HepG2 (cell line): ENCODE measurements around the gene SAMD9L. TPM values are rescaled to one million over a fixed set of nuclear protein-coding genes. Genes with fewer than 3 reads are reported as not detected.

ENCODE experiments used
- ATAC-seq: fragments of 200-7000 bp; cut with Tn5 transposase; 3 replicates; pipeline ENCODE4 v1.9.1; 2020; ENCODE audit warnings: mild to moderate bottlenecking, moderate library complexity
- BruUV-seq: library from RNA; stranded (reverse); fragments of 400-500 nt; replicated peaks from 2 replicates; lab custom pipeline; 2021; lab: Mats Ljungman, UMichigan
- CTCF ChIA-PET: fragments of 300-600 bp; formaldehyde crosslinking; extraction: SDS; loops from one replicate; lab custom pipeline; 2021; ENCODE audit warnings: low total read pairs, inconsistent platforms, low intra/inter-chr PET ratio; lab: Yijun Ruan, JAX
- POLR2A ChIA-PET: fragments of 350-600 bp; sonication (Branson Sonifier 250); formaldehyde crosslinking; loops from one replicate; lab custom pipeline; 2020; ENCODE audit warnings: antibody characterized with exemption, inconsistent platforms; lab: Yijun Ruan, JAX
- DNase-seq: peaks from one replicate; pipeline ENCODE4 v3.0.0-alpha.2; 2015; ENCODE audit warnings: low spot score
- FAIRE-seq: peaks from 3 replicates; lab custom pipeline; 2011; peaks lifted over from hg19 to GRCh38; lab: Jason Lieb, UNC
- H2AFZ ChIP-seq: one replicate; pipeline ENCODE4 v1.6.1; 2011; ENCODE audit warnings: low read length, inconsistent platforms
- H3K27ac ChIP-seq: fragments of 300-600 bp; 3 replicates; pipeline ENCODE4 v1.8.0; 2011; ENCODE audit warnings: mixed run types, mild to moderate bottlenecking, mixed read lengths, low read length, inconsistent platforms; ENCODE audit not compliant: insufficient read depth; ENCODE audit errors: extremely low read length
- H3K27me3 ChIP-seq, 2 experiments: fragments of 200-600 bp in 1 of 2; 2 replicates in 1 of 2; 3 replicates in 1 of 2; pipeline versions ENCODE4 v1.6.0 to v1.8.0; 2011; ENCODE audit warnings: low read length in 2 of 2, mild to moderate bottlenecking in 2 of 2, moderate library complexity in 2 of 2, inconsistent platforms in 1 of 2; ENCODE audit not compliant: insufficient read depth in 2 of 2, control insufficient read depth in 1 of 2
- H3K36me3 ChIP-seq, 2 experiments: fragments of 200-600 bp in 1 of 2; replicated peaks in 1 of 2; 2 replicates in 1 of 2; 3 replicates in 1 of 2; pipeline versions ENCODE4 v1.5.1 to v1.8.0; 2011; ENCODE audit warnings: low read length in 2 of 2, inconsistent platforms in 1 of 2; ENCODE audit not compliant: insufficient read depth in 2 of 2, control insufficient read depth in 1 of 2
- H3K4me1 ChIP-seq: 2 replicates; pipeline ENCODE4 v1.5.1; 2012; ENCODE audit warnings: low read length, inconsistent platforms; ENCODE audit not compliant: insufficient read depth
- H3K4me2 ChIP-seq: 2 replicates; pipeline ENCODE4 v1.6.0; 2011; ENCODE audit warnings: low read depth, low read length, inconsistent platforms
- H3K4me3 ChIP-seq, 3 experiments: fragments of 200-600 bp in 1 of 3; sonication (generic), shearing (Covaris generic) in 1 of 3; replicated peaks in 1 of 3; 2 replicates each; pipeline ENCODE4 v1.5.1; 2011 to 2016; ENCODE audit warnings: low read length in 3 of 3, inconsistent platforms in 2 of 3, low read depth in 2 of 3, mild to moderate bottlenecking in 2 of 3, control low read depth in 1 of 3, mixed read lengths in 1 of 3; ENCODE audit not compliant: insufficient read depth in 1 of 3
- H3K79me2 ChIP-seq: one replicate; pipeline ENCODE4 v1.6.1; 2011; ENCODE audit warnings: low read length, inconsistent platforms; ENCODE audit not compliant: insufficient read depth
- H3K9ac ChIP-seq: 2 replicates; pipeline ENCODE4 v1.6.0; 2011; ENCODE audit warnings: mild to moderate bottlenecking, low read depth, low read length, inconsistent platforms; ENCODE audit not compliant: insufficient read depth
- H3K9me3 ChIP-seq: 2 replicates; pipeline ENCODE4 v1.5.1; 2012; ENCODE audit warnings: mild to moderate bottlenecking, low read length
- H4K20me1 ChIP-seq: 2 replicates; pipeline ENCODE4 v1.6.0; 2011; ENCODE audit warnings: inconsistent platforms, mild to moderate bottlenecking, low read length, moderate library complexity; ENCODE audit not compliant: insufficient read depth
- CREM ChIP-seq, 2 experiments: sonication (generic) in 1 of 2; formaldehyde crosslinking in 1 of 2; IDR thresholded peaks; 2 replicates each; pipeline versions ENCODE4 v1.4.0 to v1.6.1; 2016 to 2020; ENCODE audit warnings: antibody characterized with exemption in 1 of 2, mild to moderate bottlenecking in 1 of 2, missing genetic modification reagents in 1 of 2
- FOXK2 ChIP-seq: fragments of 450-650 bp; IDR thresholded peaks from 2 replicates; pipeline ENCODE4 v1.6.1; 2016
- GABPA ChIP-seq, 2 experiments: IDR thresholded peaks; 2 replicates each; pipeline ENCODE4 v1.6.1; 2011 to 2016; ENCODE audit warnings: low read depth in 2 of 2, low read length in 1 of 2, missing biosample characterization in 1 of 2, missing genetic modification characterization in 1 of 2
- HNF4A ChIP-seq: sonication (generic); formaldehyde crosslinking; IDR thresholded peaks from 2 replicates; pipeline ENCODE4 v1.4.0; 2020; ENCODE audit warnings: missing genetic modification reagents
- IRF2 ChIP-seq: IDR thresholded peaks from 2 replicates; pipeline ENCODE4 v1.6.1; 2018; ENCODE audit warnings: missing genetic modification reagents, missing compliant biosample characterization
- KAT8 ChIP-seq: IDR thresholded peaks from 2 replicates; pipeline ENCODE4 v1.6.1; 2016; ENCODE audit warnings: missing genetic modification reagents, missing compliant biosample characterization
- NFYB ChIP-seq: sonication (generic); formaldehyde crosslinking; IDR thresholded peaks from 2 replicates; pipeline ENCODE4 v1.4.0; 2020; ENCODE audit warnings: missing genetic modification reagents
- NFYC ChIP-seq: IDR thresholded peaks from 2 replicates; pipeline ENCODE4 v1.6.1; 2016; ENCODE audit warnings: missing genetic modification reagents, missing compliant biosample characterization
- THAP11 ChIP-seq: IDR thresholded peaks from 2 replicates; pipeline ENCODE4 v1.6.1; 2016; ENCODE audit warnings: missing biosample characterization, missing genetic modification reagents
- ZNF121 ChIP-seq: sonication (generic); formaldehyde crosslinking; IDR thresholded peaks from 2 replicates; pipeline ENCODE4 v1.5.0; 2020; ENCODE audit warnings: mild to moderate bottlenecking, missing genetic modification reagents
- ZNF282 ChIP-seq: fragments of 450-650 bp; IDR thresholded peaks from 2 replicates; pipeline ENCODE4 v1.6.1; 2018; ENCODE audit not compliant: partially characterized antibody
- WGBS: methylation state at CpG from one replicate; pipeline ENCODE4 v1.1.6; 2017; ENCODE audit warnings: low lambda C conversion rate; 5-methylcytosine and 5-hydroxymethylcytosine counted together
- in situ Hi-C: cut with HindIII; loops from 2 replicates; pipeline ENCODE4 v1.10.0; 2017; ENCODE audit warnings: low pct_unique_long_range_greater_than_20kb; ENCODE audit not compliant: extremely low pct_ligation_motif_present
- intact Hi-C: fragments of 100-400 bp; cut with micrococcal nuclease; formaldehyde crosslinking; loops from one replicate; pipeline ENCODE4 v1.10.0; 2022; ENCODE audit not compliant: unreplicated experiment
- polyA plus RNA-seq, 8 experiments: library from polyadenylated mRNA; depleted of rRNA in 3 of 8; stranded (reverse) in 7 of 8; unstranded in 1 of 8; fragments of >200 nt; fragmentation: Illumina TruSeq in 4 of 8; extraction: Trizol in 4 of 8; gene quantifications; 2 replicates each; pipeline versions ENCODE4 v1.2.1 to v1.2.3, GENCODE V29; 2011 to 2016; ENCODE audit warnings: low read depth in 4 of 8, missing spikeins in 1 of 8, mixed read lengths in 1 of 8; ENCODE audit not compliant: insufficient read depth in 1 of 8
- total RNA-seq, 5 experiments: library from RNA; depleted of rRNA; stranded (reverse); fragments of >200 nt; fragmentation: Illumina TruSeq; extraction: Trizol; gene quantifications; 2 replicates each; pipeline ENCODE4 v1.2.3, GENCODE V29; 2016; ENCODE audit warnings: low read depth in 1 of 5
- TF ChIP-seq, protein P1 (sequence below): sonication (generic); formaldehyde crosslinking; IDR thresholded peaks from 2 replicates; pipeline ENCODE4 v1.5.0; 2020; ENCODE audit warnings: missing genetic modification reagents, mild to moderate bottlenecking, borderline replicate concordance

SAMD9L gene
- total and polyA plus RNA-seq, 2 of the 13 experiments (the other 11 are each of a cell fraction or from before 2014, with no cell fraction given) = not detected

- no peak within 1 kb of the TSS for H3K27ac ChIP-seq
- H3K9me3 ChIP-seq = no peaks in the 10 kb centered on the region
- BruUV-seq = no TSS peak
- TF ChIP-seq KAT8 (peak; percentile 17; the same call in 1 of the 2 replicates), IRF2 (CRISPR knock-in tag) (peak; percentile 94), THAP11 (CRISPR knock-in tag) (0 out of 2 replicates have a peak, but pooled peaks have one; percentile 18), GABPA (IDR thresholded peaks at IDR 0.05; ENCODE audit: low read depth, low read length) (no peak), GABPA (CRISPR knock-in tag; IDR thresholded peaks at IDR 0.05; ENCODE audit: low read depth) (peak; percentile 48), NFYC (CRISPR knock-in tag) (peak; percentile 30; the same call in 1 of the 2 replicates), HNF4A (no peak), ZNF282 (no peak), NFYB (CRISPR knock-in tag) (0 out of 2 replicates have a peak, but pooled peaks have one; percentile 48)
- H3K4me3 ChIP-seq = peak within 1 kb of the TSS; percentile 41 to 68 (median 57); a peak in 5 of 6 replicates
- POLR2A ChIA-PET = interaction anchor here (1.0 kb wide), 1 partner anchor 114 kb away, joined by 3 read pairs; no protein-coding TSS in a partner anchor
- peak; percentile 90 for ATAC-seq
- peak within 1 kb of the TSS; percentile 97 for H2AFZ ChIP-seq
- in situ Hi-C loops (no loop called here), intact Hi-C loops (no loop called here)
- H3K79me2 ChIP-seq = no peaks in the 10 kb centered on the region
- no peaks in the 10 kb centered on the region for H3K27me3 ChIP-seq
- peak within 1 kb of the TSS; percentile 25 for H3K9ac ChIP-seq
- H3K4me1 ChIP-seq = peaks cover 10% of the 10 kb centered on the region
- 1% methylated on average over 4 of the region's 4 CpGs for WGBS
- no peak for FAIRE-seq
- peak within 1 kb of the TSS; percentile 65 for H3K4me2 ChIP-seq
- no peaks in the 10 kb centered on the region for H4K20me1 ChIP-seq
- CTCF ChIA-PET = no interaction called here
- peak; percentile 42 for DNase-seq
- no peaks in the 10 kb centered on the region for H3K36me3 ChIP-seq
Measured at GRCh38 chr7:93117852-93118530, 30.2 kb downstream of the SAMD9L start, which contains the start of gene SAMD9. TSS of gene SAMD9 (minus strand) at chr7:93117979. CDS start at chr7:93106097, 11,882 bp downstream.

- Histone ChIP-seq H3K27ac (no peak overlapping the region), H3K9ac (no peak overlapping the region)
- TSS peak; percentile 46 for BruUV-seq
Measured at GRCh38 chr7:93117327-93117726, 30.9 kb downstream of the SAMD9L start.

More at GRCh38 chr7:93117327-93117726, 30.9 kb downstream of the SAMD9L start:
- H3K9me3 ChIP-seq = no peaks in the 10 kb centered on the region
- TF ChIP-seq CREM (IDR thresholded peaks at IDR 0.05) (no peak), CREM (CRISPR knock-in tag; IDR thresholded peaks at IDR 0.05) (no peak), ZNF121 (CRISPR knock-in tag) (0 out of 2 replicates have a peak, but pooled peaks have one; percentile 61), FOXK2 (no peak)
- TF ChIP-seq, protein P1, sequence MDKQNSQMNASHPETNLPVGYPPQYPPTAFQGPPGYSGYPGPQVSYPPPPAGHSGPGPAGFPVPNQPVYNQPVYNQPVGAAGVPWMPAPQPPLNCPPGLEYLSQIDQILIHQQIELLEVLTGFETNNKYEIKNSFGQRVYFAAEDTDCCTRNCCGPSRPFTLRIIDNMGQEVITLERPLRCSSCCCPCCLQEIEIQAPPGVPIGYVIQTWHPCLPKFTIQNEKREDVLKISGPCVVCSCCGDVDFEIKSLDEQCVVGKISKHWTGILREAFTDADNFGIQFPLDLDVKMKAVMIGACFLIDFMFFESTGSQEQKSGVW = no peak
- H3K4me2 ChIP-seq = peak overlapping the region; percentile 65
- H2AFZ ChIP-seq = peak overlapping the region; percentile 97
- H3K4me3 ChIP-seq = peak overlapping the region in 2 of 3 experiments; percentile 57 to 68; a peak in 3 of 6 replicates
- DNase-seq (no peak), ATAC-seq (no peak), FAIRE-seq (no peak)
- ChIA-PET POLR2A (interaction anchor here (1.0 kb wide), 1 partner anchor 114 kb away, joined by 3 read pairs; no protein-coding TSS in a partner anchor), CTCF (no interaction called here)
- no peaks in the 10 kb centered on the region for H4K20me1 ChIP-seq
- intact Hi-C loops = no loop called here
- H3K4me1 ChIP-seq = peaks cover 10% of the 10 kb centered on the region
- in situ Hi-C loops = no loop called here
- no peaks in the 10 kb centered on the region for H3K36me3 ChIP-seq
- 9% methylated on average over 1 of the region's 1 CpG for WGBS
- H3K79me2 ChIP-seq = no peaks in the 10 kb centered on the region
- H3K27me3 ChIP-seq = no peaks in the 10 kb centered on the region
